Liver (tissue), 9 donors: ENCODE measurements around the gene GPR31. TPM values are rescaled to one million over a fixed set of nuclear protein-coding genes. Genes with fewer than 3 reads are reported as not detected.

Experiments used
- DNase-seq: peaks from one replicate; pipeline ENCODE4 v3.0.0-alpha.2; 2017; ENCODE audit warnings: low spot score
- H3K27ac ChIP-seq, 2 donors: one replicate each; pipeline ENCODE4 v1.7.0; 2013; ENCODE audit warnings: inconsistent platforms in 2 of 2, low read length in 2 of 2, control low read depth in 1 of 2, low read depth in 1 of 2, mild to moderate bottlenecking in 1 of 2
- H3K27me3 ChIP-seq, 4 donors: one replicate each; pipeline versions ENCODE4 v1.6.1 to v1.7.0; 2013; ENCODE audit warnings: low read length in 3 of 4, inconsistent platforms in 1 of 4, mild to moderate bottlenecking in 1 of 4, moderate library complexity in 1 of 4; ENCODE audit not compliant: control insufficient read depth in 4 of 4, insufficient read depth in 4 of 4
- H3K36me3 ChIP-seq, 4 donors: one replicate each; pipeline versions ENCODE4 v1.6.1 to v1.7.0; 2013; ENCODE audit warnings: low read length in 3 of 4, mild to moderate bottlenecking in 3 of 4, low read depth in 1 of 4, moderate library complexity in 1 of 4; ENCODE audit not compliant: control insufficient read depth in 4 of 4, insufficient read depth in 3 of 4
- H3K4me1 ChIP-seq, 4 donors: one replicate each; pipeline versions ENCODE4 v1.6.1 to v1.7.0; 2013; ENCODE audit warnings: low read length in 3 of 4, mild to moderate bottlenecking in 3 of 4, moderate library complexity in 1 of 4; ENCODE audit not compliant: control insufficient read depth in 4 of 4, insufficient read depth in 4 of 4
- H3K4me3 ChIP-seq, 3 donors: one replicate each; pipeline versions ENCODE4 v1.6.1 to v1.7.0; 2013; ENCODE audit warnings: low read length in 3 of 3, control low read depth in 1 of 3, low read depth in 1 of 3, mild to moderate bottlenecking in 1 of 3
- H3K9ac ChIP-seq, 2 donors: one replicate each; pipeline ENCODE4 v1.7.0; 2013; ENCODE audit warnings: low read length in 2 of 2, mild to moderate bottlenecking in 2 of 2, moderate library complexity in 2 of 2, control low read depth in 1 of 2, low read depth in 1 of 2
- H3K9me3 ChIP-seq, 4 donors: one replicate each; pipeline versions ENCODE4 v1.6.1 to v1.7.0; 2013; ENCODE audit warnings: low read length in 3 of 4; ENCODE audit not compliant: control insufficient read depth in 4 of 4
- ATF3 ChIP-seq: IDR thresholded peaks from 2 replicates; pipeline ENCODE4 v1.6.1; 2016; ENCODE audit warnings: antibody characterized with exemption
- EGR1 ChIP-seq, 2 donors: IDR thresholded peaks; 2 replicates each; pipeline ENCODE4 v1.6.1; 2016 to 2018; ENCODE audit warnings: antibody characterized with exemption in 2 of 2, low read depth in 2 of 2
- FOXA1 ChIP-seq: IDR thresholded peaks from 2 replicates; pipeline ENCODE4 v1.6.1; 2016; ENCODE audit warnings: antibody characterized with exemption
- FOXA2 ChIP-seq: IDR thresholded peaks from 2 replicates; pipeline ENCODE4 v1.6.1; 2016; ENCODE audit warnings: antibody characterized with exemption
- HNF4A ChIP-seq, 2 donors: conservative IDR thresholded peaks; 2 replicates each; pipeline ENCODE4 v1.6.1; 2016; ENCODE audit warnings: antibody characterized with exemption in 2 of 2, mild to moderate bottlenecking in 2 of 2
- HNF4G ChIP-seq: IDR thresholded peaks from 2 replicates; pipeline ENCODE4 v1.6.1; 2016; ENCODE audit warnings: antibody characterized with exemption
- JUND ChIP-seq, 2 donors: IDR thresholded peaks; 2 replicates each; pipeline ENCODE4 v1.6.1; 2016; ENCODE audit warnings: antibody characterized with exemption in 2 of 2
- MAX ChIP-seq: IDR thresholded peaks from 2 replicates; pipeline ENCODE4 v1.6.1; 2016; ENCODE audit warnings: antibody characterized with exemption
- RAD21 ChIP-seq, 2 donors: IDR thresholded peaks; 2 replicates each; pipeline ENCODE4 v1.6.1; 2016; ENCODE audit warnings: antibody characterized with exemption in 2 of 2, mild to moderate bottlenecking in 2 of 2
- RXRA ChIP-seq, 2 donors: IDR thresholded peaks; 2 replicates each; pipeline ENCODE4 v1.6.1; 2017 to 2018; ENCODE audit warnings: antibody characterized with exemption in 2 of 2, mild to moderate bottlenecking in 1 of 2
- SP1 ChIP-seq: IDR thresholded peaks from 2 replicates; pipeline ENCODE4 v1.6.1; 2018; ENCODE audit warnings: antibody characterized with exemption, mild to moderate bottlenecking
- TAF1 ChIP-seq: conservative IDR thresholded peaks from 2 replicates; pipeline ENCODE4 v1.6.1; 2016; ENCODE audit warnings: antibody characterized with exemption, mild to moderate bottlenecking
- WGBS: extraction: QIAGEN DNeasy Blood & Tissue Kit; methylation state at CpG from one replicate; pipeline ENCODE4 v1.1.7; 2013; 5-methylcytosine and 5-hydroxymethylcytosine counted together
- polyA plus RNA-seq, 2 donors: library from polyadenylated mRNA; stranded (reverse) in 1 of 2; unstranded in 1 of 2; fragments of 200-250 nt in 1 of 2; fragments of >200 nt in 1 of 2; fragmentation: Nextera tagmentation in 1 of 2; extraction: Ambion mirVana in 1 of 2; gene quantifications; one replicate each; pipeline versions ENCODE4 v1.2.1 to v1.2.3, GENCODE V29; 2013 to 2015
- total RNA-seq, 2 donors: library from RNA; depleted of rRNA; stranded (reverse); fragments of >200 nt; gene quantifications; one replicate each; pipeline ENCODE4 v1.2.3, GENCODE V29; 2014
- TF ChIP-seq, protein P1 (sequence below): IDR thresholded peaks from 2 replicates; pipeline ENCODE4 v1.6.1; 2016; ENCODE audit warnings: antibody characterized with exemption, mild to moderate bottlenecking
- TF ChIP-seq, protein P2 (sequence below): IDR thresholded peaks from 2 replicates; pipeline ENCODE4 v1.6.1; 2016; ENCODE audit warnings: antibody characterized with exemption
- TF ChIP-seq, protein P3 (sequence below): fragments of 150-350 bp; IDR thresholded peaks from 2 replicates; pipeline ENCODE4 v1.5.1; 2017; ENCODE audit warnings: improper control_type of control experiment, low read depth, low read length; ENCODE audit not compliant: missing input control
- donor health status: healthy.
- donor health status: healthy.
- donor health status: healthy.
- donor health status: healthy.
- donor health status: healthy.

The GPR31 gene
- total and polyA plus RNA-seq, 4 donors, result not detected

DNA sequence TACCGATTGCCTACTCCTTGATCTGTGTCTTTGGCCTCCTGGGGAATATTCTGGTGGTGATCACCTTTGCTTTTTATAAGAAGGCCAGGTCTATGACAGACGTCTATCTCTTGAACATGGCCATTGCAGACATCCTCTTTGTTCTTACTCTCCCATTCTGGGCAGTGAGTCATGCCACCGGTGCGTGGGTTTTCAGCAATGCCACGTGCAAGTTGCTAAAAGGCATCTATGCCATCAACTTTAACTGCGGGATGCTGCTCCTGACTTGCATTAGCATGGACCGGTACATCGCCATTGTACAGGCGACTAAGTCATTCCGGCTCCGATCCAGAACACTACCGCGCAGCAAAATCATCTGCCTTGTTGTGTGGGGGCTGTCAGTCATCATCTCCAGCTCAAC, 21.4 kb downstream of the GPR31 start:
- H3K4me1 ChIP-seq, result no peaks in the 10 kb centered on the region
- 90% methylated on average over 13 of the region's 13 CpGs for WGBS
- no peak for TF ChIP-seq ATF3
- TF ChIP-seq JUND (IDR thresholded peaks at IDR 0.05), result no peak
- no peak for TF ChIP-seq MAX
- TF ChIP-seq RXRA (IDR thresholded peaks at IDR 0.05), result no peak
- no peak for TF ChIP-seq SP1
- TF ChIP-seq HNF4G, result no peak
- no peak for TF ChIP-seq EGR1 (IDR thresholded peaks at IDR 0.05; ENCODE audit: low read depth in 2 of 2)
- TF ChIP-seq HNF4A (conservative IDR thresholded peaks at IDR 0.05), result no peak
- TF ChIP-seq, protein P1, sequence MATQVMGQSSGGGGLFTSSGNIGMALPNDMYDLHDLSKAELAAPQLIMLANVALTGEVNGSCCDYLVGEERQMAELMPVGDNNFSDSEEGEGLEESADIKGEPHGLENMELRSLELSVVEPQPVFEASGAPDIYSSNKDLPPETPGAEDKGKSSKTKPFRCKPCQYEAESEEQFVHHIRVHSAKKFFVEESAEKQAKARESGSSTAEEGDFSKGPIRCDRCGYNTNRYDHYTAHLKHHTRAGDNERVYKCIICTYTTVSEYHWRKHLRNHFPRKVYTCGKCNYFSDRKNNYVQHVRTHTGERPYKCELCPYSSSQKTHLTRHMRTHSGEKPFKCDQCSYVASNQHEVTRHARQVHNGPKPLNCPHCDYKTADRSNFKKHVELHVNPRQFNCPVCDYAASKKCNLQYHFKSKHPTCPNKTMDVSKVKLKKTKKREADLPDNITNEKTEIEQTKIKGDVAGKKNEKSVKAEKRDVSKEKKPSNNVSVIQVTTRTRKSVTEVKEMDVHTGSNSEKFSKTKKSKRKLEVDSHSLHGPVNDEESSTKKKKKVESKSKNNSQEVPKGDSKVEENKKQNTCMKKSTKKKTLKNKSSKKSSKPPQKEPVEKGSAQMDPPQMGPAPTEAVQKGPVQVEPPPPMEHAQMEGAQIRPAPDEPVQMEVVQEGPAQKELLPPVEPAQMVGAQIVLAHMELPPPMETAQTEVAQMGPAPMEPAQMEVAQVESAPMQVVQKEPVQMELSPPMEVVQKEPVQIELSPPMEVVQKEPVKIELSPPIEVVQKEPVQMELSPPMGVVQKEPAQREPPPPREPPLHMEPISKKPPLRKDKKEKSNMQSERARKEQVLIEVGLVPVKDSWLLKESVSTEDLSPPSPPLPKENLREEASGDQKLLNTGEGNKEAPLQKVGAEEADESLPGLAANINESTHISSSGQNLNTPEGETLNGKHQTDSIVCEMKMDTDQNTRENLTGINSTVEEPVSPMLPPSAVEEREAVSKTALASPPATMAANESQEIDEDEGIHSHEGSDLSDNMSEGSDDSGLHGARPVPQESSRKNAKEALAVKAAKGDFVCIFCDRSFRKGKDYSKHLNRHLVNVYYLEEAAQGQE, result no peak
- TF ChIP-seq FOXA1, result no peak
- TF ChIP-seq, protein P2, sequence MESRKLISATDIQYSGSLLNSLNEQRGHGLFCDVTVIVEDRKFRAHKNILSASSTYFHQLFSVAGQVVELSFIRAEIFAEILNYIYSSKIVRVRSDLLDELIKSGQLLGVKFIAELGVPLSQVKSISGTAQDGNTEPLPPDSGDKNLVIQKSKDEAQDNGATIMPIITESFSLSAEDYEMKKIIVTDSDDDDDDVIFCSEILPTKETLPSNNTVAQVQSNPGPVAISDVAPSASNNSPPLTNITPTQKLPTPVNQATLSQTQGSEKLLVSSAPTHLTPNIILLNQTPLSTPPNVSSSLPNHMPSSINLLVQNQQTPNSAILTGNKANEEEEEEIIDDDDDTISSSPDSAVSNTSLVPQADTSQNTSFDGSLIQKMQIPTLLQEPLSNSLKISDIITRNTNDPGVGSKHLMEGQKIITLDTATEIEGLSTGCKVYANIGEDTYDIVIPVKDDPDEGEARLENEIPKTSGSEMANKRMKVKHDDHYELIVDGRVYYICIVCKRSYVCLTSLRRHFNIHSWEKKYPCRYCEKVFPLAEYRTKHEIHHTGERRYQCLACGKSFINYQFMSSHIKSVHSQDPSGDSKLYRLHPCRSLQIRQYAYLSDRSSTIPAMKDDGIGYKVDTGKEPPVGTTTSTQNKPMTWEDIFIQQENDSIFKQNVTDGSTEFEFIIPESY, result no peak
- TF ChIP-seq RAD21 (IDR thresholded peaks at IDR 0.05), result no peak
- no peak overlapping the region for H3K9ac ChIP-seq
- H3K27ac ChIP-seq, result no peak overlapping the region
- no peak overlapping the region for H3K4me3 ChIP-seq
- H3K27me3 ChIP-seq, result no peaks in the 10 kb centered on the region
- H3K9me3 ChIP-seq, result no peaks in the 10 kb centered on the region
- no peak for DNase-seq
- H3K36me3 ChIP-seq, result no peaks in the 10 kb centered on the region

GRCh38 chr6:167134448-167135328, 23.1 kb downstream of the GPR31 start:
- WGBS, result 91% methylated on average over 23 of the region's 23 CpGs
- Histone ChIP-seq H3K27me3 (no peaks in the 10 kb centered on the region), H3K9ac (no peak overlapping the region), H3K36me3 (no peaks in the 10 kb centered on the region), H3K4me3 (no peak overlapping the region), H3K27ac (no peak overlapping the region), H3K9me3 (no peaks in the 10 kb centered on the region), H3K4me1 (no peaks in the 10 kb centered on the region)
- no peak for DNase-seq
- TF ChIP-seq FOXA2 (no peak), TAF1 (no peak), JUND (IDR thresholded peaks at IDR 0.05) (no peak), HNF4G (no peak), RXRA (IDR thresholded peaks at IDR 0.05) (no peak), EGR1 (IDR thresholded peaks at IDR 0.05; ENCODE audit: low read depth in 2 of 2) (no peak), SP1 (no peak), HNF4A (conservative IDR thresholded peaks at IDR 0.05) (no peak)
- TF ChIP-seq, protein P1, result no peak
- TF ChIP-seq, protein P3, sequence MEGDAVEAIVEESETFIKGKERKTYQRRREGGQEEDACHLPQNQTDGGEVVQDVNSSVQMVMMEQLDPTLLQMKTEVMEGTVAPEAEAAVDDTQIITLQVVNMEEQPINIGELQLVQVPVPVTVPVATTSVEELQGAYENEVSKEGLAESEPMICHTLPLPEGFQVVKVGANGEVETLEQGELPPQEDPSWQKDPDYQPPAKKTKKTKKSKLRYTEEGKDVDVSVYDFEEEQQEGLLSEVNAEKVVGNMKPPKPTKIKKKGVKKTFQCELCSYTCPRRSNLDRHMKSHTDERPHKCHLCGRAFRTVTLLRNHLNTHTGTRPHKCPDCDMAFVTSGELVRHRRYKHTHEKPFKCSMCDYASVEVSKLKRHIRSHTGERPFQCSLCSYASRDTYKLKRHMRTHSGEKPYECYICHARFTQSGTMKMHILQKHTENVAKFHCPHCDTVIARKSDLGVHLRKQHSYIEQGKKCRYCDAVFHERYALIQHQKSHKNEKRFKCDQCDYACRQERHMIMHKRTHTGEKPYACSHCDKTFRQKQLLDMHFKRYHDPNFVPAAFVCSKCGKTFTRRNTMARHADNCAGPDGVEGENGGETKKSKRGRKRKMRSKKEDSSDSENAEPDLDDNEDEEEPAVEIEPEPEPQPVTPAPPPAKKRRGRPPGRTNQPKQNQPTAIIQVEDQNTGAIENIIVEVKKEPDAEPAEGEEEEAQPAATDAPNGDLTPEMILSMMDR, result no peak
